SK-N-MC (cell line): ENCODE results near the gene MED6.

Experiments
- EZH2 ChIP-seq: fragments of 200-600 bp; sonication (generic); IDR thresholded peaks from one replicate; pipeline ENCODE4 v1.6.1; 2017; ENCODE audit warnings: antibody characterized with exemption
- FOXP2 ChIP-seq: optimal IDR thresholded peaks from 2 replicates; pipeline ENCODE3; 2011; ENCODE audit warnings: mild to moderate bottlenecking, moderate library complexity; ENCODE audit not compliant: insufficient read depth; ENCODE audit errors: extremely low read length, control extremely low read depth
- POLR2AphosphoS5 ChIP-seq: IDR thresholded peaks from 2 replicates; pipeline ENCODE4 v1.6.1; 2012; ENCODE audit warnings: mild to moderate bottlenecking, low read depth, low read length, borderline replicate concordance

GRCh38 chr14:70585231-70585630 is 15.2 kb downstream of the MED6 start:
- TF ChIP-seq POLR2AphosphoS5 (no peak), EZH2 (no peak), FOXP2 (no peak)
